ENCODE measurements around the gene LRP1.

Gene LRP1

GRCh38 chr12:57196956-57197355, 68.7 kb downstream of the LRP1 start:
- no peak for DNase-seq (ENCODE audit: low read depth)
- H3K4me3 ChIP-seq (ENCODE audit: low read depth, low read length): no peak overlapping the region
- TF ChIP-seq CTCF (IDR thresholded peaks at IDR 0.05; ENCODE audit: control insufficient read depth, extremely low read depth, insufficient read depth): no peak

GRCh38 chr12:57198329-57198728, 70.0 kb downstream of the LRP1 start:
- no peak for DNase-seq (ENCODE audit: low read depth)
- no peak for TF ChIP-seq CTCF (IDR thresholded peaks at IDR 0.05; ENCODE audit: control insufficient read depth, extremely low read depth, insufficient read depth)
- H3K4me3 ChIP-seq (ENCODE audit: low read depth, low read length): no peak overlapping the region

GRCh38 chr12:57199191-57199590, 70.9 kb downstream of the LRP1 start:
- no peak for TF ChIP-seq CTCF (IDR thresholded peaks at IDR 0.05; ENCODE audit: control insufficient read depth, extremely low read depth, insufficient read depth)
- no peak for DNase-seq (ENCODE audit: low read depth)
- H3K4me3 ChIP-seq (ENCODE audit: low read depth, low read length): no peak overlapping the region

GRCh38 chr12:57200497-57200896, 72.2 kb downstream of the LRP1 start:
- no peak for TF ChIP-seq CTCF (IDR thresholded peaks at IDR 0.05; ENCODE audit: control insufficient read depth, extremely low read depth, insufficient read depth)
- no peak overlapping the region for H3K4me3 ChIP-seq (ENCODE audit: low read depth, low read length)
- no peak for DNase-seq (ENCODE audit: low read depth)

GRCh38 chr12:57201219-57201618, 72.9 kb downstream of the LRP1 start:
- DNase-seq (ENCODE audit: low read depth): no peak
- no peak overlapping the region for H3K4me3 ChIP-seq (ENCODE audit: low read depth, low read length)
- no peak for TF ChIP-seq CTCF (IDR thresholded peaks at IDR 0.05; ENCODE audit: control insufficient read depth, extremely low read depth, insufficient read depth)

- no peak overlapping the region for H3K4me3 ChIP-seq (ENCODE audit: low read depth, low read length)
- no peak for TF ChIP-seq CTCF (IDR thresholded peaks at IDR 0.05; ENCODE audit: control insufficient read depth, extremely low read depth, insufficient read depth)
- no peak for DNase-seq (ENCODE audit: low read depth)
Measured at GRCh38 chr12:57201631-57202030, 73.3 kb downstream of the LRP1 start.

- H3K4me3 ChIP-seq (ENCODE audit: low read depth, low read length): no peak overlapping the region
- no peak for DNase-seq (ENCODE audit: low read depth)
- TF ChIP-seq CTCF (IDR thresholded peaks at IDR 0.05; ENCODE audit: control insufficient read depth, extremely low read depth, insufficient read depth): no peak
Measured at GRCh38 chr12:57202321-57202720, 74.0 kb downstream of the LRP1 start.

Data from LNCaP clone FGC (cell line).